Choroid plexus epithelial cell (primary cell): Measurements from ENCODE around the gene UVSSA.
"Not testable (repeated sequence)": the region's sequence is repeated elsewhere in the genome, so short reads cannot be mapped to it uniquely, and the experiment has no call there.

Source experiments
- DNase-seq: peaks from one replicate; pipeline ENCODE4 v3.0.0-alpha.2; 2010; ENCODE audit warnings: low read depth
- H3K4me3 ChIP-seq: 2 replicates; pipeline ENCODE4 v1.5.1; 2011; ENCODE audit warnings: low read depth, mild to moderate bottlenecking, control low read depth, low read length, moderate library complexity
- CTCF ChIP-seq: conservative IDR thresholded peaks from 2 replicates; pipeline ENCODE4 v1.5.1; 2011; ENCODE audit warnings: low read depth, mild to moderate bottlenecking, control low read depth, inconsistent platforms, low read length, moderate library complexity

Gene UVSSA

GRCh38 chr4:1329408-1330371, 17.3 kb upstream of the UVSSA start:
- DNase-seq = peak; percentile 13
- H3K4me3 ChIP-seq = no peak overlapping the region
- TF ChIP-seq CTCF = no peak

GRCh38 chr4:1330761-1331590, 16.0 kb upstream of the UVSSA start:
- H3K4me3 ChIP-seq = no peak overlapping the region
- no peak for TF ChIP-seq CTCF
- no peak for DNase-seq

- no peak for TF ChIP-seq CTCF
- no peak overlapping the region for H3K4me3 ChIP-seq
- DNase-seq = peak; percentile 22
Observed at GRCh38 chr4:1331591-1332353, 15.2 kb upstream of the UVSSA start.

- no peak for DNase-seq
- TF ChIP-seq CTCF = no peak
- H3K4me3 ChIP-seq = no peak overlapping the region
Observed at GRCh38 chr4:1332686-1333085, 14.3 kb upstream of the UVSSA start.

GRCh38 chr4:1333256-1333655, 13.8 kb upstream of the UVSSA start:
- DNase-seq = no peak
- no peak for TF ChIP-seq CTCF
- no peak overlapping the region for H3K4me3 ChIP-seq

- not testable (repeated sequence) for H3K4me3 ChIP-seq, DNase-seq
Observed at GRCh38 chr4:1333851-1334578, 13.0 kb upstream of the UVSSA start.
